ENCODE measurements around the gene BRI3BP. TPM values are rescaled to one million over a fixed set of nuclear protein-coding genes. Genes with fewer than 3 reads are reported as not detected.
"Not testable (repeated sequence)": the region's sequence is repeated elsewhere in the genome, so short reads cannot be mapped to it uniquely, and the experiment has no call there.

Gene BRI3BP
- total RNA-seq, 1 donor from 2014 or later = 14.5 TPM

GRCh38 chr12:124980098-124980892 is 13.2 kb upstream of the BRI3BP start:
- Mint-ChIP-seq H3K4me3 (no peak overlapping the region), H3K4me1 (peaks cover 5% of the 10 kb centered on the region), H3K27ac (no peak overlapping the region), H3K9me3 (no peaks in the 10 kb centered on the region), H3K27me3 (no peaks in the 10 kb centered on the region), H3K36me3 (ENCODE audit: low read depth) (peaks cover 73% of the 10 kb centered on the region)
- DNase-seq = no peak
- ChIA-PET CTCF (no interaction called here), POLR2A (no interaction called here)
- no peak for TF ChIP-seq CTCF (IDR thresholded peaks at IDR 0.05)
- intact Hi-C loops (cut with micrococcal nuclease) = no loop called here
- ATAC-seq (ENCODE audit: low read depth) = no peak

DNA sequence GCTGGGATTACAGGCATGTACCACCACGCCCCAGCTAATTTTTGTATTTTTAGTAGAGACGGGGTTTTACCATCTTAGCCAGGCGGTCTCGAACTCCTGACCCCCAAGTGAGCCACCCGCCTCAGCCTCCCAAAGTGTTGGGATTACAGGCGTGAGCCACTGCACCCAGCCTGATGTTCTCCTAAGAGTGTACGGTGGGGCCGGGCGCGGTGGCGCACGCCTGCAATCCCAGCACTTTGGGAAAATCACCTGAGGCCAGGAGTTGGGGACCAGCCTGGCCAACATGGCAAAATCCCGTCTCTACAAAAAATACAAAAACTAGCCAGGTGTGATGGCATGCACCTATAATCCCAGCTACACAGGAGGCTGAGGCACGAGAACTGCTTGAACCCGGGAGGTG is 6.6 kb upstream of the BRI3BP start:
- ATAC-seq (ENCODE audit: low read depth); H3K4me3 Mint-ChIP-seq: not testable (repeated sequence)
- POLR2A ChIA-PET = interaction anchor here (0.9 kb wide), 1 partner anchor 8 kb away, joined by 3 read pairs; no protein-coding TSS in a partner anchor

DNA sequence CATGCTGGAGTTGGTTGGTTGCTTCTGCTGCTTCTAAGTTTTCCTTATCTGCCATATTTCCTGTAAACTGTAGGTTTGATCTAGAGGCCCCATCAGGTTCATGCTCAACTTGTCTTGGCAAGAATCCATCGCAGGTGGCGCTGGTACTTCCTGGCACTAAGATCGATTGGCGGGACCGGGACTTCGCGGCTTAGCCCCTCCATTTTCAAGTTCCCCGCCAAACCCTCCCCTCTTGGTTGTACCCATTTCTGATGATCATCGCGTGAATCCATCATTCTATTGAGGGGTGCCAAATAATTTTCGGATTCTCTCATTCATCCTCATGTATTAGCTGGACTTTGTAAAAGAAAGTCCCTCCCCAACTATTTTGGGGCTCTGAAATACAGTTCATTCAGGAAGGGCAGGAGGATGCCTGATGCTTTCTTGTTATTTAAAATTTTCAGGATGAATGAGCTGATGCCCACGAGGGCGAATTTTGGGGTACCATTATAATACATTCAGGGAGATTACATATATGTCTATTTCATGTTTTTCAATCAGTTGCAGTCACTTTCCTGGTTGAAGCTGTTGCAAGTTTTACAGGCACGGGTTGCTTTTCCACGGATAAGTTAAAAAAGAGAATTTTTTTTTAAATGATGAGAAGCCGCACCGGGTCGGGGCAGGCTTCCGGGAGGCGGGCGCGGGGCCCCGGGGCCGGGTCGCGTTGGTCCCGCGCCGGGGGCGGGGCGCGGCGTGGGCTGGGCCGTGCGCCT is 395 bp upstream of the BRI3BP start:
- no peak for TF ChIP-seq CTCF (IDR thresholded peaks at IDR 0.05)
- no peaks in the 10 kb centered on the region for H3K9me3 Mint-ChIP-seq
- POLR2A ChIA-PET = interaction anchor here (0.6 to 3.4 kb wide), 5 partner anchors 53 to 305 kb away, joined by 3 to 30 read pairs (median 19); partner anchors contain the start of gene UBC
- H3K27ac Mint-ChIP-seq = peak overlapping the region; percentile 92
- peaks cover 6% of the 10 kb centered on the region for H3K36me3 Mint-ChIP-seq (ENCODE audit: low read depth)
- H3K4me1 Mint-ChIP-seq = peaks cover 52% of the 10 kb centered on the region
- no peaks in the 10 kb centered on the region for H3K27me3 Mint-ChIP-seq
- intact Hi-C loops (cut with micrococcal nuclease) = loop anchor here (1.0 to 10.0 kb wide), 4 partner anchors 56 to 538 kb away; partner anchors contain the start of gene AACS
- DNase-seq (peak; percentile 60), ATAC-seq (ENCODE audit: low read depth) (peak; percentile 55)
- H3K4me3 Mint-ChIP-seq = peak overlapping the region; percentile 89
- CTCF ChIA-PET = no interaction called here

More for the DNA sequence above, 6.6 kb upstream of the BRI3BP start:
- H3K36me3 Mint-ChIP-seq (ENCODE audit: low read depth) = peaks cover 42% of the 10 kb centered on the region
- H3K9me3 Mint-ChIP-seq; H3K27me3 Mint-ChIP-seq; H3K27ac Mint-ChIP-seq; DNase-seq; CTCF ChIA-PET; intact Hi-C loops (cut with micrococcal nuclease): not testable (repeated sequence)
- H3K4me1 Mint-ChIP-seq = peaks cover 24% of the 10 kb centered on the region

DNA sequence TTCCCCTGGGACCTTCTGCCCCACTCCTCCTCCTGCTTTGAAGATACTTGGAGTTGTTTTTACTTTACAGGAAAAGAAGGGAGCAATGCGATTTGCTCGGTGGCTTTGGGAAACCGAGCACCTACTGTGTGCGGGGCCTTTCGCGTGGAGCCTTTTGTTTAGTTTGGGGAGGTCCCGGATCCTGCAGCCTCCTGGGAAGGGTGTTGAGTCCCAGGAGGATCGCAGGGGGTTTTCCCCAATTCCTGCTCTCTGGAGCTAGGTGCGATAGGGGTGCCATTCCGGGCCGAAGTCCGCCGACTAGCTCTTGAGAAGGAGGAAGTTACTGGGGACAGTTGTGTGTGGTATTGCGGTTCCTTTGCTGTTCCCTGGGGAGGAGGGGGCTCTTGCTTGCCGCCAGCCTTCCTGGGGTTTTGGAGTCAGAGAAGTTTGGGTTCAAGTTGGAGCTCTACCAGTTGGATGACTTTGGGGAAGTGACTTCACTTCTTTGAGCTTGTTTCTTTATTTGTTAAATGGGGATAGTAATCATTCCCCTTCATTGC is 1.1 kb downstream of the BRI3BP start:
- H3K4me1 Mint-ChIP-seq = peaks cover 47% of the 10 kb centered on the region
- CTCF ChIA-PET = interaction anchor here (1.0 to 1.1 kb wide), 2 partner anchors 54 to 76 kb away, joined by 3 read pairs; no protein-coding TSS in a partner anchor
- POLR2A ChIA-PET = interaction anchor here (0.5 to 3.4 kb wide), 8 partner anchors 8 to 1333 kb away, joined by 3 to 30 read pairs (median 8); partner anchors contain the start of gene UBC
- H3K27ac Mint-ChIP-seq = peak overlapping the region; percentile 95
- intact Hi-C loops (cut with micrococcal nuclease) = loop anchor here (5.0 to 10.0 kb wide), 2 partner anchors 188 to 540 kb away; no protein-coding TSS in a partner anchor
- H3K9me3 Mint-ChIP-seq = no peaks in the 10 kb centered on the region
- peak; percentile 52 for DNase-seq
- ATAC-seq (ENCODE audit: low read depth) = peak; percentile 38
- H3K27me3 Mint-ChIP-seq = no peaks in the 10 kb centered on the region
- no peak for TF ChIP-seq CTCF (IDR thresholded peaks at IDR 0.05)
- H3K4me3 Mint-ChIP-seq = peak overlapping the region; percentile 93
- H3K36me3 Mint-ChIP-seq (ENCODE audit: low read depth) = peaks cover 2% of the 10 kb centered on the region

DNA sequence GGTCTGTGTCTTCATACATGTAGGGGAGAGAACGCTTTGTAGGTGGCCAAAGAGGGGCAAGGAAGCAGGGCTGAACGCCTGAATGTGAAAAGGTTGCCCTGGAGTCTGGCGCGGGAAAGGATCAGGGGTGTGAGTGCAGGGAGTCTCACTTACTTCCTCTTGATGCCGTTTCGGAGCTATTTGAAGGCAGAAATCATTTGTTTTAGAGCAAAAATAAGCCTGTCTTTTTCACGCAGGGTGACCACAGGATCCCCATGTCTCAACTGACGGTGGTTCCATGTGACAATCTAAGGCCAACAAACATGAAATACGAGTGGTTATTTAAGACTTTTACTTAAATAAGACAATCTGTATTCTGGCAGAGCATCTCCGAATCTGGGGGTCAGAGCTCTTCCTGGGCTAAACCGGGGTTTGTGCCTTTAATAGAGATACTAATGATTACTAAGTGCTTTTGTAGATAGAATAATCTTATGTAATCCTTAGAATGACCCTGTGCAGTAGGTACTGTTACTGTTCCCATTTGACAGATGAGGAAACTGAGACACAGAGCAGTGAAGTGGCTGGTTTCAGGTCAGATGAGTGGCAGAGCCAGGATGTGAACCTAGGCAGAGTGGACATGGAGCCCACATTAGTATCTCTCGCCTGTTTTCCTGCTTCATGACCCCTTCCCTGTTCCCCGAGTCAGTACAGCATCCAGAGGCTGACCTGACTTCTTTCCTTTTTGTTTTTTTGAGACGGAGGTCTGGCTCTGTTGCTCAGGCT is 1.9 kb downstream of the BRI3BP start:
- ATAC-seq (ENCODE audit: low read depth) (no peak), DNase-seq (peak; percentile 29)
- Mint-ChIP-seq H3K36me3 (ENCODE audit: low read depth) (peaks cover 2% of the 10 kb centered on the region), H3K4me1 (peaks cover 50% of the 10 kb centered on the region), H3K9me3 (no peaks in the 10 kb centered on the region), H3K27me3 (no peaks in the 10 kb centered on the region), H3K4me3 (peak overlapping the region; percentile 93), H3K27ac (peak overlapping the region; percentile 95)
- intact Hi-C loops (cut with micrococcal nuclease) = loop anchor here (10.0 kb wide), 1 partner anchor 541 kb away; no protein-coding TSS in a partner anchor
- TF ChIP-seq CTCF (IDR thresholded peaks at IDR 0.05) = no peak
- CTCF ChIA-PET = interaction anchor here (0.7 to 1.1 kb wide), 2 partner anchors 44 to 55 kb away, joined by 3 read pairs; no protein-coding TSS in a partner anchor
- POLR2A ChIA-PET = interaction anchor here (1.0 to 3.4 kb wide), 6 partner anchors 54 to 80 kb away, joined by 3 to 30 read pairs (median 13); partner anchors contain the start of gene UBC

Measured in activated B cell treated with CpG ODN at 0.5 μM for 24 hours (primary cell).